ENCODE data around the gene ARAP3.
"Not testable (repeated sequence)": the region's sequence is repeated elsewhere in the genome, so short reads cannot be mapped to it uniquely, and the experiment has no call there.

The ARAP3 gene

GRCh38 chr5:141681695-141682641 lies at the start of gene ARAP3:
Gene ARAP3 (minus strand): TSS chr5:141682230. CDS start chr5:141680486, 1,744 bp downstream.
- peak; percentile 40 to 61 for DNase-seq

DNA sequence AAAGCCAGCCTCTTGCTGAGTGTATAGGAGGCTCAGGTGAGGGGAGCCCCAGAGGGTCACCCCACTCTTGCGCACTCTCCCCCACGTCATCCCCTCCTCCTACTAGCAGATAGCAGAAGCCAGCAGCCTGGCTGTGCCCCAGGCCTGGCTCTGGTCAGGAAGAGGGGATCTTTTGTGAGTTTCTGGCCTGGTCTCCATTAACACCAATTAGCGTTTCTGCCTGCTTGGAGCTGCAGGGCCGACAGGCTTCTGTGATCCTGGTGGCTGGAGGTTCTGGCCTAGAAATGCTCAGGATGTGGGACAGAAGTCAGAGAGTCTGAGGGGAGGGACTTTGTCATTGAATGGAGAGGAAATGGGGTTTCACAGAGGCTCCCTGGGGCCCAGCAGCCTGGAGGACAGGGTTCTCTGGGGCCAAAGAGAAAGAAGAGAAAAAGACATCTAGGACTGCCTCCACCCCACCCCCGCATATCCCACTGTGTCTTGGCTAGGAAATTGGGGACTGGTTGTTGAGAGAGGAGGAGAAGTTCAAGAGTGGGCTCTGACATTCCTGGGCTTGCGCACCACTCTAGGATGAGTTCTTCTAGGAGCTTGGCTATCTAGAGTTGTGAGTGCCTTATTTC lies 47.5 kb upstream of the ARAP3 start:
- DNase-seq = no peak

DNA sequence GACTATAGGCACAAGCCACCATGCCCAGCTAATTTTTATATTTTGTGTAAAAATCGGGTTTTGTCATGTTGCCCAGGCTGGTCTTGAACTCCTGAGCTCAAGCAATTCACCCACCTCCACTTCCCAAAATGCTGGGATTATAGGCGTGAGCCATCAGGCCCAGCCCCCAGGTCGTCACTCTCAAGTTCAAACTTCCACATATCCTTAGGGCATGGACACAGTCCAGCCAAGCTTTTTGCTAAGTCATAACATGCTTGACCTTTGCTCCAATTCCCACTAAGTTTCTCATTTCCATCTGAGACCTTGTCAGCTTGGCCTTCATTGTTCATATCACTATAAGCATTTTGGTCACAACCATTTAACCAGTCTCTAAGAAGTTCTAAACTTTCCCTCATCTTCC lies 43.9 kb upstream of the ARAP3 start:
- DNase-seq = no peak

- not testable (repeated sequence) for DNase-seq
Measured at GRCh38 chr5:141725174-141725573, 43.1 kb upstream of the ARAP3 start.

DNA sequence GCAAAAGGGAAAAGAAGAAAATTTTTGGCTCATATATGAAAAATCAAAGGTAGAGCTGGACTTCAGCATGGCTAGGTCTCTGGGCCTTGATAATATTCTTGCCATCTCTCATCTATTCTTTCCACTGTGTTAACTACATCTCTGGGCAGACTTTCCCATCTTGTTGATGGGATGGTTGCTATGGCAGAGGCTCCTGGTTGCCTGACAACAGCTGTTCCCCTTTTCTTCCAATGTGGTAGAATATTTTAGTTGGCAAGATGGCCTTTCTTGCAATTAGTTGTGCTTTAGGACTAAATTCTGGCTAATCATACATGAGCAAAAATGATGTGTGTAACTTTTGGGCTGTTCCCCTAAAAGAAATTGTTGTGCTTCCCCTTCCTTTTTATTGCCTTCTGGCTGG lies 40.2 kb upstream of the ARAP3 start:
- peak in 1 of 2 experiments; percentile 27 for DNase-seq

DNA sequence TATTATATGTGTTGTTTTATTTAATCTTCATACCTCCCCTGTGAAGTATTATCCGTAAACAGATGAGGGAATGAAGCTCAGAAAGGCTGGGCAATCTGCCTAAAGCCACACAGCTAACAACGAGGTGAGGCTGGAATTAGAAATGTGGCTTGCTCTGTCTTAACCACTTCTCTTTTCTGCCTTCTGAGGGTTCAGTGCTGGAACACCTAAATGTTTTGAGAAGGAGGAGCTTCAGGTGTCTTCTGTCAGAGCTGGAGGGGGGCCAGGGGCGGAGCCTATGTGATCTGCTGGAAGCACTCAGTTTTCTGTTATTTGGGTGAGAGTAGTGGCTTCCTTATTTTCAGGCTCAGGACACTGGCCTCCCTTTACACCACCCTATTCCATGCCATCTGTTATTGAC lies 35.0 kb upstream of the ARAP3 start:
- DNase-seq = peak; percentile 34 to 42

DNA sequence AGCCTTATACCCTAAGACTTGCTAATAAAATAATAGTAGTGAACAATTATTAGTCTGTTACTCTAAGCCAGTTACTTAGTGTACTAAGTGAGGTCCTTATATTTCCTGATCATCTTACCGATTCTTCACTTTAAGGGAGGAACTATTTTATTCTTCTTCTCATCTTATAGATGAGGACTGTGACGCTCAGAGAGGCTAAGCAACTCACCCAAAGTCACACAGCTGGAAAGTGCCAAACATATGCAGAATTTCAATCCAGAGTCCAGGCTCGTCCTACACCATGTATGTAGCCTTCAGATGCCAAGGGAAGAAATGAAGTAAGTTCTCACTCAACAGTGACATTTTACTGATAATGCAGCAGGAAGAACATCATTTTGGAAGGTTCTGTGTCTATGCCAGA lies 34.4 kb upstream of the ARAP3 start:
- no peak for DNase-seq

- peak; percentile 38 to 67 for DNase-seq
Measured at GRCh38 chr5:141716009-141716408, 34.0 kb upstream of the ARAP3 start.

GRCh38 chr5:141715346-141715905 lies 33.4 kb upstream of the ARAP3 start:
- DNase-seq = no peak

- no peak for DNase-seq
Measured at GRCh38 chr5:141714542-141715310, 32.7 kb upstream of the ARAP3 start.

- DNase-seq = no peak
Measured at GRCh38 chr5:141713616-141714309, 31.7 kb upstream of the ARAP3 start.

DNA sequence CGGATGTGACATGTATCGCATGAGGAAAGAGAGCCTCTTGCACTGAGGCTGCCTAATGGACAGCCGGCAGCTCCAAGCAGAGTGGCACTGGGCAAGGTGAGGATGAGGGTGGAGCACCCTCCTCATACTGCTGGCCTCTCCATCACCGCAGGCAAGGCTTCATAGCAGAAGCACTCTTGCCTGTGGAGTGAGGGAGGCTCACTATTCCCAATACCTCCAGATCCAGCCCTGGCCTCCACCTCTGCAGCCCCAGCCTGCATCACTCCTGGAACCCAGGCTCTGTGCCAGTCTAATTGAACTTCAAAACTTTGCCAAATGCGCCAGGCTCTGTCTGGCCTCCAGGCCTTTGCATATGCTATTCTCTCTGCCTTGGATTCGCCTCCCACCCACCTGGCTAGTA lies 29.7 kb upstream of the ARAP3 start:
- no peak for DNase-seq

DNA sequence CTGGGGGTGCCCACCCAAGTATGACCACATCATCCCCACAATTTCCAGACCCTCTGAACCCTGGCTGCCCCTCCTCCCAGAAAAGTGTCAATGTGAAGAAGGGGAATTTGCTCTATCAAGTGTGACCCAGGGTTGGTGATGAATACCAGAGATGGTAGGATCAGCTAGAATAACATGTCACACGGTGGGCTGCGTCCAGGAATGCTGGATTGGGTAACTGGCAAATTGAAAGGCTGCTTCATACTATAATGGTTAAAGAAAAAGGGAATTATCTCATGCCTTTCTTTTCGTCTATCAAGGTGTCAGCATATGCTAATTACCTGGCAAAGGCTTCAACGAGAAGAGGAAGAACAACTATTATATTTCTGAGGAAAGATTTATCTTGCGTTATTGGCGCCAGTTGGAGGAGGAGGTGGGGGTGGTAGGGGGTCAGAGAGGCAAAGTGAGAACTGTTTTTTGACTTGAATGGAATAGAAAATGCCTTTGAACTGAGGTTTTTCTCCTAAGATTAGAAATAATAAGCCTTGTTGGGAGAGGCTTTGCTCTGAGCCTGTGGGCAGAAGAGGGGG lies 27.8 kb upstream of the ARAP3 start:
- no peak for DNase-seq

GRCh38 chr5:141708016-141708415 lies 26.0 kb upstream of the ARAP3 start:
- no peak for DNase-seq

GRCh38 chr5:141707510-141707909 lies 25.5 kb upstream of the ARAP3 start:
- DNase-seq = no peak

- no peak for DNase-seq
Measured at GRCh38 chr5:141706121-141706520, 24.1 kb upstream of the ARAP3 start.

GRCh38 chr5:141705469-141705868 lies 23.4 kb upstream of the ARAP3 start:
- DNase-seq = no peak

- DNase-seq = no peak
Measured at GRCh38 chr5:141704782-141705297, 22.8 kb upstream of the ARAP3 start.

DNA sequence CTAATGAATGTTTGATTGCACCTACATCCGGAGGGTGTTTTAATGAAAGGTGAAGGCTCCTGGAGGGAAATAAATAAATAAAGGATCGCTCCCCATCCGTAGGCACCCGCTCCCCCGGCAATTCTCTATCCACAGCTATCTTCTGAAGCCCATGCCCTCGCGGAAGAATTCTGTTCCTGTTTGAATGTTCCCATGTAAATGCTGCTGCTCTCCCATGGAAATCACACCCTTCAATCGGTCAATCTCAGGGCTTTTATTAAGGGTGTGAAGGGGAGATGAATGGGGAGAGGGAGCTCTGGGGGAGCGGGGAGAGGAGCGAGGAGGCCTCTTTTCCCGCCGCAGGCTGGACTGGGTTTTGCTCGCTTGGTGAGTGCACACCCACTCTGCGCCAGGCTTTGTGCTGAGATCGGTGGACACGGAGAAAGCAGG lies 21.1 kb upstream of the ARAP3 start:
- DNase-seq = no peak

GRCh38 chr5:141701360-141702119 lies 19.5 kb upstream of the ARAP3 start:
- no peak for DNase-seq

DNA sequence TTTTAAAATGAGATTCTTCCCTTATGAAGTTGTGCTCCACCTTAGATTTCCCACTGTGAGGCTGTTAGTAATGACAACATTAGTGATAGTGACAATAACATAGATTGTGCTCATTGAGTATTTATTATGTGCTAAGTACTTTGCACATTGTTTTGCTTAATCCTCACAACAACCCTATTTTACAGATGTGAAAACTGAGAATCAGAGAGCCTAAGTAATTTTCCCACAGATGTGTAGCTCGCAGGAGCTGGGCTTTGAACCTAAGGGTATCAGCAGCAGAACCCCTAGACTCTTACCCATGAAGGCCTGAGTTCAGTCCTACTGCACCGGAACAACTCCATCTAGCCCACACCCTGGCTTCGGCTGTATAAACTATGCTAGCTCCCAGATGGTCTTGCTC lies 15.6 kb upstream of the ARAP3 start:
- no peak for DNase-seq

Measured in Kasumi-1 (cell line).